Superior temporal gyrus (tissue), 1 donor: ENCODE measurements around the gene MICALL2.
"Not testable (repeated sequence)": the region's sequence is repeated elsewhere in the genome, so short reads cannot be mapped to it uniquely, and the experiment has no call there.

Experiments used
- DNase-seq: peaks from one replicate; pipeline ENCODE4 v3.0.0-alpha.2; 2016; ENCODE audit errors: extremely low spot score

MICALL2 gene

GRCh38 chr7:1447551-1448244, 11.6 kb downstream of the MICALL2 start:
- DNase-seq, result peak; percentile 63

GRCh38 chr7:1447112-1447511, 12.2 kb downstream of the MICALL2 start:
- DNase-seq, result no peak

- no peak for DNase-seq
These were observed 12.6 kb downstream of the MICALL2 start for GRCh38 chr7:1446620-1447032.

- DNase-seq, result not testable (repeated sequence)
These were observed 13.2 kb downstream of the MICALL2 start for GRCh38 chr7:1446026-1446425.

GRCh38 chr7:1445341-1445740, 13.9 kb downstream of the MICALL2 start:
- no peak for DNase-seq

GRCh38 chr7:1444925-1445322, 14.3 kb downstream of the MICALL2 start:
- no peak for DNase-seq

- no peak for DNase-seq
These were observed 14.9 kb downstream of the MICALL2 start for GRCh38 chr7:1444214-1444924.

GRCh38 chr7:1443587-1444200, 15.6 kb downstream of the MICALL2 start:
- DNase-seq, result not testable (repeated sequence)

- DNase-seq, result no peak
These were observed 16.7 kb downstream of the MICALL2 start for GRCh38 chr7:1442355-1443124.

GRCh38 chr7:1441615-1442354, 17.5 kb downstream of the MICALL2 start:
- DNase-seq, result no peak

- no peak for DNase-seq
These were observed 18.6 kb downstream of the MICALL2 start for GRCh38 chr7:1440620-1441019.

GRCh38 chr7:1439373-1440363, 19.6 kb downstream of the MICALL2 start:
- no peak for DNase-seq

- no peak for DNase-seq
These were observed 20.4 kb downstream of the MICALL2 start for GRCh38 chr7:1438821-1439220.

GRCh38 chr7:1438208-1438607, 21.1 kb downstream of the MICALL2 start:
- no peak for DNase-seq

- no peak for DNase-seq
These were observed 22.0 kb downstream of the MICALL2 start for GRCh38 chr7:1437155-1437880.

- DNase-seq, result no peak
These were observed 22.7 kb downstream of the MICALL2 start for GRCh38 chr7:1436608-1437007.

- DNase-seq, result no peak
These were observed 24.2 kb downstream of the MICALL2 start for GRCh38 chr7:1434891-1435670.

GRCh38 chr7:1434165-1434718, 25.0 kb downstream of the MICALL2 start:
- DNase-seq, result no peak
